ENCODE measurements around the gene LACC1.

GRCh38 chr13:43865892-43866291 is 13.8 kb upstream of the LACC1 start:
- TF ChIP-seq CTCF (IDR thresholded peaks at IDR 0.05) (no peak), EZH2 (IDR thresholded peaks at IDR 0.05; ENCODE audit: borderline replicate concordance, insufficient read depth, low read depth, low read length, poor library complexity, severe bottlenecking) (no peak)

Measured in B cell (primary cell).